GM19035 (cell line): ENCODE results near the gene GAS2L3.

ENCODE experiments used
- ATAC-seq: cut with Tn5 transposase; IDR thresholded peaks from one replicate; pipeline ENCODE4 v1.9.1; 2021; ENCODE audit not compliant: unreplicated experiment

The GAS2L3 gene

GRCh38 chr12:100656856-100657255, 83.4 kb downstream of the GAS2L3 start:
- no peak for ATAC-seq

GRCh38 chr12:100661300-100661951, 87.9 kb downstream of the GAS2L3 start:
- no peak for ATAC-seq

GRCh38 chr12:100666588-100666987, 93.1 kb downstream of the GAS2L3 start:
- ATAC-seq = no peak

- ATAC-seq = peak; percentile 74
Observed at GRCh38 chr12:100668945-100669536, 95.6 kb downstream of the GAS2L3 start.

- no peak for ATAC-seq
Observed at GRCh38 chr12:100669922-100670321, 96.4 kb downstream of the GAS2L3 start.

GRCh38 chr12:100671396-100672074, 98.1 kb downstream of the GAS2L3 start:
- no peak for ATAC-seq

GRCh38 chr12:100672075-100672592, 98.7 kb downstream of the GAS2L3 start:
- peak; percentile 65 for ATAC-seq

GRCh38 chr12:100674036-100674888, 100.8 kb downstream of the GAS2L3 start:
- no peak for ATAC-seq
